Panc1 (cell line): ENCODE measurements around the gene ZNF521. TPM values are rescaled to one million over a fixed set of nuclear protein-coding genes. Genes with fewer than 3 reads are reported as not detected.

Source experiments
- ATAC-seq: fragments of 200-7000 bp; cut with Tn5 transposase; 2 replicates; pipeline ENCODE4 v1.9.1; 2020; ENCODE audit warnings: mild to moderate bottlenecking, moderate library complexity
- BruUV-seq: library from RNA; stranded (reverse); fragments of 400-500 nt; replicated peaks from 2 replicates; lab custom pipeline; 2021; lab: Mats Ljungman, UMichigan
- CTCF ChIA-PET: fragments of 300-600 bp; sonication (Branson Sonifier 250); formaldehyde crosslinking; loops from one replicate; lab custom pipeline; 2022; ENCODE audit warnings: antibody characterized with exemption; lab: Charles Lee
- POLR2A ChIA-PET: fragments of 300-600 bp; sonication (Branson Sonifier 250); formaldehyde crosslinking; loops from one replicate; lab custom pipeline; 2022; ENCODE audit warnings: antibody characterized with exemption; lab: Charles Lee
- DNase-seq: peaks from one replicate; pipeline ENCODE4 v3.0.0-alpha.2; 2010; ENCODE audit warnings: low read depth, low spot score
- H3K27ac ChIP-seq: 2 replicates; pipeline ENCODE4 v1.5.1; 2011; ENCODE audit warnings: mild to moderate bottlenecking, low read length, inconsistent platforms
- H3K27me3 ChIP-seq: fragments of 200-500 bp; sonication (Bioruptor generic); 2 replicates; pipeline ENCODE4 v1.6.0; 2014; ENCODE audit warnings: low read length, inconsistent platforms; ENCODE audit not compliant: control insufficient read depth, insufficient read depth
- H3K36me3 ChIP-seq: fragments of 200-500 bp; sonication (Bioruptor generic); 2 replicates; pipeline ENCODE4 v1.5.1; 2014; ENCODE audit warnings: inconsistent platforms, mild to moderate bottlenecking, low read length, moderate library complexity; ENCODE audit not compliant: control insufficient read depth, insufficient read depth
- H3K4me1 ChIP-seq: 2 replicates; pipeline ENCODE4 v1.5.1; 2011; ENCODE audit warnings: inconsistent platforms, mild to moderate bottlenecking, low read length, moderate library complexity; ENCODE audit not compliant: control insufficient read depth, insufficient read depth
- H3K4me3 ChIP-seq, 2 experiments: 2 replicates each; pipeline ENCODE4 v1.5.1; 2011 to 2012; ENCODE audit warnings: low read depth in 2 of 2, low read length in 2 of 2, mild to moderate bottlenecking in 2 of 2, inconsistent platforms in 1 of 2, moderate library complexity in 1 of 2
- H3K9me3 ChIP-seq: fragments of 200-500 bp; sonication (Bioruptor generic); 2 replicates; pipeline ENCODE4 v1.5.1; 2014; ENCODE audit warnings: low read depth, mild to moderate bottlenecking, inconsistent platforms, low read length, moderate library complexity; ENCODE audit not compliant: control insufficient read depth, insufficient read depth
- CTCF ChIP-seq: fragments of 450-650 bp; IDR thresholded peaks from 2 replicates; pipeline ENCODE4 v1.5.1; 2017; ENCODE audit warnings: mild to moderate bottlenecking
- POLR2AphosphoS5 ChIP-seq: IDR thresholded peaks from 2 replicates; pipeline ENCODE4 v1.6.1; 2012; ENCODE audit warnings: mild to moderate bottlenecking, low read depth, low read length, moderate library complexity
- REST ChIP-seq, 2 experiments: IDR thresholded peaks; 2 replicates each; pipeline ENCODE4 v1.6.1; 2011 to 2012; ENCODE audit warnings: low read depth in 2 of 2, control low read depth in 1 of 2, low read length in 1 of 2, mild to moderate bottlenecking in 1 of 2, moderate library complexity in 1 of 2; ENCODE audit not compliant: insufficient read depth in 1 of 2
- SIN3A ChIP-seq: IDR thresholded peaks from 2 replicates; pipeline ENCODE4 v1.6.1; 2012; ENCODE audit warnings: low read depth, mild to moderate bottlenecking, low read length, moderate library complexity, borderline replicate concordance; ENCODE audit not compliant: insufficient read depth
- TCF7L2 ChIP-seq: IDR thresholded peaks from 2 replicates; pipeline ENCODE4 v1.6.1; 2011; ENCODE audit warnings: mild to moderate bottlenecking, low read depth, low read length, inconsistent platforms
- in situ Hi-C: cut with HindIII; loops from 2 replicates; pipeline ENCODE4 v1.10.0; 2016; ENCODE audit warnings: low sequenced_read_pairs, low pct_unique_long_range_greater_than_20kb
- intact Hi-C: fragments of 100-400 bp; cut with micrococcal nuclease; formaldehyde crosslinking; loops from one replicate; pipeline ENCODE4 v1.10.0; 2022; ENCODE audit not compliant: unreplicated experiment
- total RNA-seq: library from RNA; stranded (reverse); gene quantifications from one replicate; pipeline ENCODE4 v1.2.1, GENCODE V29; 2021; ENCODE audit not compliant: unreplicated experiment

The ZNF521 gene
- total RNA-seq, 1 experiment from 2014 or later: 0.15 TPM

- Histone ChIP-seq H3K4me1 (no peaks in the 10 kb centered on the region), H3K36me3 (no peaks in the 10 kb centered on the region), H3K27me3 (no peaks in the 10 kb centered on the region; the same call in 1 of the 2 replicates), H3K27ac (no peak overlapping the region), H3K4me3 (0 out of 4 replicates have a peak overlapping the region, but pooled peaks of 1 of the 2 experiments have one; percentile 8), H3K9me3 (no peaks in the 10 kb centered on the region)
- no peak for DNase-seq
- POLR2A ChIA-PET: no interaction called here
- in situ Hi-C loops (no loop called here), intact Hi-C loops (no loop called here)
- BruUV-seq: no TSS peak
- CTCF ChIA-PET: no interaction called here
- peak; percentile 48; the same call in 1 of the 2 replicates for ATAC-seq
- TF ChIP-seq CTCF (no peak), TCF7L2 (no peak), POLR2AphosphoS5 (no peak), REST (IDR thresholded peaks at IDR 0.05; ENCODE audit: insufficient read depth in 1 of 2, low read depth in 2 of 2, low read length in 1 of 2) (no peak), SIN3A (no peak)
These were observed 186.8 kb downstream of the ZNF521 start for GRCh38 chr18:25164848-25165811.

GRCh38 chr18:25164211-25164847, 187.6 kb downstream of the ZNF521 start:
- DNase-seq: no peak
- intact Hi-C loops (no loop called here), in situ Hi-C loops (no loop called here)
- no peak overlapping the region for H3K27ac ChIP-seq
- ATAC-seq: no peak
- H3K4me1 ChIP-seq: no peaks in the 10 kb centered on the region
- H3K4me3 ChIP-seq: 0 out of 4 replicates have a peak overlapping the region, but pooled peaks of 1 of the 2 experiments have one; percentile 8
- ChIA-PET CTCF (no interaction called here), POLR2A (no interaction called here)
- H3K36me3 ChIP-seq: no peaks in the 10 kb centered on the region
- no peaks in the 10 kb centered on the region for H3K9me3 ChIP-seq
- H3K27me3 ChIP-seq: no peaks in the 10 kb centered on the region; the same call in 1 of the 2 replicates
- TF ChIP-seq POLR2AphosphoS5 (no peak), CTCF (no peak), SIN3A (no peak), TCF7L2 (no peak), REST (IDR thresholded peaks at IDR 0.05; ENCODE audit: insufficient read depth in 1 of 2, low read depth in 2 of 2, low read length in 1 of 2) (no peak)
- no TSS peak for BruUV-seq
